Calu3 (cell line): ENCODE results near the gene PYDC2. TPM values are rescaled to one million over a fixed set of nuclear protein-coding genes. Genes with fewer than 3 reads are reported as not detected.

Experiments
- BruUV-seq: library from RNA; stranded (reverse); fragments of 400-500 nt; replicated peaks from 2 replicates; lab custom pipeline; 2021; lab: Mats Ljungman, UMichigan
- CTCF ChIA-PET: fragments of 300-600 bp; sonication (Branson Sonifier 250); formaldehyde crosslinking; loops from one replicate; lab custom pipeline; 2022; ENCODE audit warnings: antibody characterized with exemption; lab: Charles Lee
- DNase-seq: peaks from one replicate; pipeline ENCODE4 v3.0.0; 2022
- H3K27ac Mint-ChIP-seq: one replicate; pipeline ENCODE4 v1.8.0; 2022; ENCODE audit warnings: mixed read lengths; ENCODE audit not compliant: unreplicated experiment
- H3K27me3 Mint-ChIP-seq: one replicate; pipeline ENCODE4 v1.8.0; 2022; ENCODE audit warnings: mixed read lengths; ENCODE audit not compliant: unreplicated experiment
- H3K36me3 Mint-ChIP-seq: one replicate; pipeline ENCODE4 v1.8.0; 2022; ENCODE audit warnings: mild to moderate bottlenecking, moderate library complexity, mixed read lengths; ENCODE audit not compliant: insufficient read depth, unreplicated experiment
- H3K4me1 Mint-ChIP-seq: one replicate; pipeline ENCODE4 v1.8.0; 2022; ENCODE audit warnings: mild to moderate bottlenecking, low read depth, mixed read lengths; ENCODE audit not compliant: unreplicated experiment
- H3K4me3 Mint-ChIP-seq: one replicate; pipeline ENCODE4 v1.8.0; 2022; ENCODE audit warnings: mild to moderate bottlenecking, low read depth, moderate library complexity, mixed read lengths; ENCODE audit not compliant: unreplicated experiment
- H3K9me3 Mint-ChIP-seq: one replicate; pipeline ENCODE4 v1.8.0; 2022; ENCODE audit warnings: low read depth, mixed read lengths; ENCODE audit not compliant: unreplicated experiment
- CTCF ChIP-seq: fragments of 200-600 bp; IDR thresholded peaks from one replicate; pipeline ENCODE4 v1.8.0; 2022; ENCODE audit warnings: antibody characterized with exemption; ENCODE audit not compliant: unreplicated experiment
- intact Hi-C: fragments of 100-400 bp; cut with micrococcal nuclease; formaldehyde crosslinking; loops from one replicate; pipeline ENCODE4 v1.10.0; 2022; ENCODE audit not compliant: unreplicated experiment
- total RNA-seq: library from RNA; stranded (reverse); gene quantifications from 2 replicates; pipeline ENCODE4 v1.2.3, GENCODE V29; 2022

PYDC2 gene
- total RNA-seq, 1 experiment from 2014 or later: not detected

- no peak for DNase-seq
- Mint-ChIP-seq H3K9me3 (no peaks in the 10 kb centered on the region), H3K4me1 (peaks cover 16% of the 10 kb centered on the region), H3K36me3 (peaks cover 6% of the 10 kb centered on the region), H3K27me3 (no peaks in the 10 kb centered on the region), H3K27ac (no peak overlapping the region), H3K4me3 (no peak overlapping the region)
- intact Hi-C loops: loop anchor here (5.0 kb wide), 2 partner anchors 306 to 941 kb away; no protein-coding TSS in a partner anchor
- CTCF ChIA-PET: no interaction called here
- no peak for TF ChIP-seq CTCF
- no TSS peak for BruUV-seq
These were observed 39.9 kb downstream of the PYDC2 start for GRCh38 chr3:191500892-191501291.

GRCh38 chr3:191502583-191502982 lies 41.6 kb downstream of the PYDC2 start:
- no peaks in the 10 kb centered on the region for H3K9me3 Mint-ChIP-seq
- H3K27ac Mint-ChIP-seq: no peak overlapping the region
- CTCF ChIA-PET: interaction anchor here (0.6 kb wide), 2 partner anchors 86 to 262 kb away, joined by 3 read pairs; no protein-coding TSS in a partner anchor
- intact Hi-C loops: loop anchor here (5.0 kb wide), 2 partner anchors 305 to 940 kb away; no protein-coding TSS in a partner anchor
- no peaks in the 10 kb centered on the region for H3K27me3 Mint-ChIP-seq
- TF ChIP-seq CTCF: peak; percentile 72
- no TSS peak for BruUV-seq
- no peak overlapping the region for H3K4me3 Mint-ChIP-seq
- peaks cover 16% of the 10 kb centered on the region for H3K4me1 Mint-ChIP-seq
- DNase-seq: no peak
- H3K36me3 Mint-ChIP-seq: peaks cover 6% of the 10 kb centered on the region

- H3K9me3 Mint-ChIP-seq: no peaks in the 10 kb centered on the region
- no peaks in the 10 kb centered on the region for H3K27me3 Mint-ChIP-seq
- H3K36me3 Mint-ChIP-seq: no peaks in the 10 kb centered on the region
- BruUV-seq: no TSS peak
- H3K27ac Mint-ChIP-seq: no peak overlapping the region
- H3K4me1 Mint-ChIP-seq: no peaks in the 10 kb centered on the region
- CTCF ChIA-PET: interaction anchor here (0.6 to 0.7 kb wide), 2 partner anchors 78 to 1219 kb away, joined by 4 read pairs; partner anchors contain the start of gene FGF12
- intact Hi-C loops: no loop called here
- no peak overlapping the region for H3K4me3 Mint-ChIP-seq
- no peak for TF ChIP-seq CTCF
- no peak for DNase-seq
These were observed 48.1 kb downstream of the PYDC2 start for GRCh38 chr3:191509078-191509477.

Other genes starting within 250 kb of the PYDC2 start
- 124 and 134 TPM in 2 replicates for gene CCDC50, start 131.8 kb upstream of the PYDC2 start, total RNA-seq
- gene UTS2B, start 130.6 kb upstream of the PYDC2 start, total RNA-seq: 1.5 and 1.6 TPM in 2 replicates